GM12878 (cell line): ENCODE data around the gene GPC6. TPM values are rescaled to one million over a fixed set of nuclear protein-coding genes. Genes with fewer than 3 reads are reported as not detected.

Source experiments
- ATAC-seq: fragments of 200-7000 bp; cut with Tn5 transposase; 3 replicates; pipeline ENCODE4 v1.9.1; 2020; ENCODE audit warnings: mild to moderate bottlenecking, moderate library complexity
- BruUV-seq: library from RNA; stranded (reverse); fragments of 400-500 nt; replicated peaks from 2 replicates; lab custom pipeline; 2021; lab: Mats Ljungman, UMichigan
- CTCF ChIA-PET: fragments of 300-600 bp; sonication (Branson Sonifier 250); formaldehyde crosslinking; extraction: SDS; loops from one replicate; lab custom pipeline; 2021; ENCODE audit warnings: inconsistent platforms; lab: Yijun Ruan, JAX
- POLR2A ChIA-PET: fragments of 350-600 bp; formaldehyde crosslinking; extraction: SDS; loops from one replicate; lab custom pipeline; 2021; ENCODE audit warnings: inconsistent platforms; lab: Charles Lee
- RAD21 ChIA-PET: fragments of 300-600 bp; sonication (Branson Sonifier 250); formaldehyde crosslinking; loops from one replicate; lab custom pipeline; 2023; ENCODE audit warnings: antibody characterized with exemption; ENCODE audit not compliant: unreplicated experiment; lab: Charles Lee
- SMC1A ChIA-PET: fragments of 300-600 bp; sonication (Branson Sonifier 250); formaldehyde crosslinking; loops from one replicate; lab custom pipeline; 2023; ENCODE audit not compliant: unreplicated experiment, uncharacterized antibody; lab: Charles Lee
- DNase-seq: peaks from one replicate; pipeline ENCODE4 v3.0.0-alpha.2; 2011; ENCODE audit warnings: low read depth, low spot score
- FAIRE-seq: peaks from 3 replicates; lab custom pipeline; 2011; peaks lifted over from hg19 to GRCh38; lab: Jason Lieb, UNC
- H2AFZ ChIP-seq: 2 replicates; pipeline ENCODE4 v1.6.0; 2011; ENCODE audit warnings: low read depth, low read length, control low read depth; ENCODE audit not compliant: control insufficient read depth
- H3K27ac ChIP-seq: 2 replicates; pipeline ENCODE4 v1.5.1; 2011; ENCODE audit warnings: control low read depth; ENCODE audit not compliant: control insufficient read depth, insufficient read depth
- H3K27me3 ChIP-seq, 2 experiments: replicated peaks in 1 of 2; 2 replicates each; pipeline versions ENCODE4 v1.6.0 to v1.6.1; 2011; ENCODE audit warnings: low read length in 1 of 2; ENCODE audit not compliant: control insufficient read depth in 2 of 2, insufficient read depth in 2 of 2
- H3K36me3 ChIP-seq, 2 experiments: 2 replicates each; pipeline ENCODE4 v1.5.1; 2011; ENCODE audit warnings: low read length in 1 of 2; ENCODE audit not compliant: control insufficient read depth in 2 of 2, insufficient read depth in 2 of 2
- H3K4me1 ChIP-seq: 2 replicates; pipeline ENCODE4 v1.6.1; 2011; ENCODE audit warnings: mild to moderate bottlenecking, low read length, moderate library complexity, mixed read lengths; ENCODE audit not compliant: control insufficient read depth, insufficient read depth
- H3K4me2 ChIP-seq: 2 replicates; pipeline ENCODE4 v1.6.0; 2011; ENCODE audit warnings: control low read depth; ENCODE audit not compliant: control insufficient read depth, insufficient read depth
- H3K4me3 ChIP-seq: fragments of 200-600 bp; sonication (generic); 2 replicates; pipeline ENCODE4 v1.5.1; 2016
- H3K79me2 ChIP-seq: 2 replicates; pipeline ENCODE4 v1.6.0; 2011; ENCODE audit warnings: low read length; ENCODE audit not compliant: control insufficient read depth, insufficient read depth
- H3K9ac ChIP-seq: 2 replicates; pipeline ENCODE4 v1.8.0; 2011; ENCODE audit warnings: low read length, control low read depth, mixed read lengths; ENCODE audit not compliant: control insufficient read depth, insufficient read depth
- H3K9me3 ChIP-seq: replicated peaks from 3 replicates; pipeline ENCODE4 v1.5.1; 2011; ENCODE audit warnings: mild to moderate bottlenecking, low read length; ENCODE audit not compliant: control insufficient read depth, insufficient read depth
- H4K20me1 ChIP-seq: 2 replicates; pipeline ENCODE4 v1.6.0; 2011; ENCODE audit not compliant: control insufficient read depth, insufficient read depth
- CHD4 ChIP-seq: fragments of 200-600 bp; sonication (generic); IDR thresholded peaks from 2 replicates; pipeline ENCODE4 v1.6.1; 2016; ENCODE audit warnings: mild to moderate bottlenecking
- MTA3 ChIP-seq: IDR thresholded peaks from 2 replicates; pipeline ENCODE4 v1.6.1; 2012; ENCODE audit warnings: low read length, inconsistent platforms, borderline replicate concordance
- RAD51 ChIP-seq: fragments of 450-650 bp; IDR thresholded peaks from 2 replicates; pipeline ENCODE4 v1.6.1; 2016; ENCODE audit warnings: moderate library complexity, mild to moderate bottlenecking, inconsistent platforms
- RELA ChIP-seq: fragments of 450-650 bp; IDR thresholded peaks from 2 replicates; pipeline ENCODE4 v1.8.0; 2014; ENCODE audit warnings: borderline replicate concordance; ENCODE audit not compliant: partially characterized antibody
- TBL1XR1 ChIP-seq: IDR thresholded peaks from 2 replicates; pipeline ENCODE4 v1.6.1; 2012; ENCODE audit warnings: low read depth, low read length, improper control_type of control experiment
- ZNF217 ChIP-seq: fragments of 450-650 bp; IDR thresholded peaks from 2 replicates; pipeline ENCODE4 v1.6.1; 2017; ENCODE audit warnings: antibody characterized with exemption, mild to moderate bottlenecking
- ZNF24 ChIP-seq: fragments of 450-650 bp; IDR thresholded peaks from 2 replicates; pipeline ENCODE4 v1.6.1; 2017; ENCODE audit warnings: antibody characterized with exemption, mild to moderate bottlenecking
- WGBS: methylation state at CpG from one replicate; pipeline ENCODE4 v1.1.6; 2016; ENCODE audit warnings: low lambda C conversion rate; ENCODE audit not compliant: insufficient replicate concordance, insufficient coverage; ENCODE audit errors: missing lambda C conversion rate; 5-methylcytosine and 5-hydroxymethylcytosine counted together
- in situ Hi-C: fragments of 300-500 bp; cut with MboI; formaldehyde crosslinking; loops from 9 replicates; pipeline ENCODE4 v1.14.3; 2018; ENCODE audit warnings: mixed read lengths
- intact Hi-C: fragments of 100-400 bp; cut with micrococcal nuclease; formaldehyde crosslinking; loops from one replicate; pipeline ENCODE4 v1.14.2; 2022; ENCODE audit not compliant: unreplicated experiment
- polyA plus RNA-seq, 11 experiments: library from polyadenylated mRNA; depleted of rRNA in 4 of 11; unstranded in 6 of 11; stranded (reverse) in 5 of 11; fragments of >200 nt; fragmentation: Nextera tagmentation in 4 of 11; fragmentation: Illumina TruSeq in 1 of 11; extraction: Ambion mirVana in 4 of 11; extraction: Trizol in 1 of 11; gene quantifications; 1 replicate in 1 of 11; 2 replicates in 10 of 11; pipeline versions ENCODE4 v1.2.1 to v1.2.3, GENCODE V29; 2011 to 2016; ENCODE audit warnings: inconsistent platforms in 2 of 11, missing spikeins in 2 of 11, low read depth in 1 of 11
- total RNA-seq, 4 experiments: library from RNA; depleted of rRNA in 3 of 4; stranded (reverse); fragments of >200 nt in 3 of 4; fragmentation: Illumina TruSeq in 1 of 4; extraction: Trizol in 1 of 4; gene quantifications; 2 replicates each; pipeline versions ENCODE4 v1.2.1 to v1.2.3, GENCODE V29; 2013 to 2021
- TF ChIP-seq, protein P1 (sequence below): IDR thresholded peaks from 2 replicates; pipeline ENCODE4 v1.6.1; 2012; ENCODE audit warnings: low read depth, low read length, improper control_type of control experiment
- TF ChIP-seq, protein P2 (sequence below): IDR thresholded peaks from 2 replicates; pipeline ENCODE4 v1.6.1; 2012; ENCODE audit warnings: improper control_type of control experiment, low read depth, low read length; ENCODE audit not compliant: insufficient replicate concordance

The GPC6 gene
- total and polyA plus RNA-seq, 10 of the 15 experiments (the other 5 are each of a cell fraction or from before 2014, with no cell fraction given), result 0.03 to 0.04 (median 0.03) TPM; not detected in 7

DNA sequence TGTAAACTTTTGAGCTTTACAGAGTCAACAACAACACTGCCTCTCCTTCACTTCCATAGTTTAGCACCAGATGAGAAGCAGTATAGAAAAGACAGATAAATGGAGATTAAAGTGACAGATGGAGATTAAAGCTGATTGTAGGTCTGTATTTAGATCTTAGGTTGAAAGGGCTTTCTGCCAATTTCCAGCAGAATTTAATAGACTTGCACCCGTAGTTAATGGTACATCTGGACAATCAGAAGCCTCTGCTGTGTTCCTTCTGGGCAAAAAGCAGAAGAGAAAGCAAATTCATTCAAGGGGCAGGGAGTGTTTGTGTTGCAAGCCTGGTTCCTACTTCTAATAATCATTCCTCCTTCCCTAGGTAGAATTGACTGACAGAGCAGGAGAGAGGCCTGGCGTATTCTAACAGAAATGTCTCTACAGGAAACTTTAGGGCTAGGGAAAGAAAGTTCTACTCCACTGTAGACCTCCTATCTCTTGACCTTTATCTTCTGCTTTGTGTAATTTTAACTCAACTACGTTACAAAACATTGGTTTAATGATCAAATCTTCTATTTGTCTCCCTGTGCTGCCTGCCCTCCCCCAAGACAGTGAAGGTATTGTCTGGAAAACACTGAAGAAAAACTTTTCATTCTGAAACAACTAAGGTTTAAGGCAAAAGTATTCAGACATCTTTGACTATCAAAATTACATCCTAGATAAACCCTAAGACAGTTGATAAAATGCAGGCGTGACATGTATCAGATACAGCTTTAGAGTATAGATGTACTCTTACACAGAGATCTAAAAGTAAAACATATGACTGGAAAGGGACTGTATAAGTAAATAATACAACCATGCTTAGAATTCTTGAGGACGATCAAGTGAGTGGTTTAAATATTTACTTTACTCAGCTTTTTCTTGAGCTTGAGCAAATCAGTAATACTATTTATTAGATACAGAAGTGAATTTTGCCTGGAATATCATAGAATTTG lies 44.4 kb downstream of the GPC6 start:
- no peaks in the 10 kb centered on the region for H3K4me1 ChIP-seq
- DNase-seq, result no peak
- no peak overlapping the region for H3K4me3 ChIP-seq
- H4K20me1 ChIP-seq, result no peaks in the 10 kb centered on the region
- H3K79me2 ChIP-seq, result no peaks in the 10 kb centered on the region
- no peaks in the 10 kb centered on the region for H3K9me3 ChIP-seq
- no peaks in the 10 kb centered on the region for H3K36me3 ChIP-seq
- no peak for ATAC-seq
- no peaks in the 10 kb centered on the region for H3K27me3 ChIP-seq
- no peak overlapping the region for H3K9ac ChIP-seq
- FAIRE-seq, result no peak
- BruUV-seq, result no TSS peak
- intact Hi-C loops, result no loop called here
- in situ Hi-C loops, result no loop called here
- SMC1A ChIA-PET, result interaction anchor here (0.6 to 1.6 kb wide), 3 partner anchors 10 to 558 kb away, joined by 3 read pairs; no protein-coding TSS in a partner anchor
- H3K27ac ChIP-seq, result no peak overlapping the region
- RAD21 ChIA-PET, result no interaction called here
- no peak overlapping the region for H3K4me2 ChIP-seq
- no peak overlapping the region for H2AFZ ChIP-seq
- TF ChIP-seq RAD51 (no peak), ZNF217 (no peak), MTA3 (no peak), CHD4 (no peak), ZNF24 (no peak), RELA (no peak), TBL1XR1 (no peak)
- TF ChIP-seq, protein P1, sequence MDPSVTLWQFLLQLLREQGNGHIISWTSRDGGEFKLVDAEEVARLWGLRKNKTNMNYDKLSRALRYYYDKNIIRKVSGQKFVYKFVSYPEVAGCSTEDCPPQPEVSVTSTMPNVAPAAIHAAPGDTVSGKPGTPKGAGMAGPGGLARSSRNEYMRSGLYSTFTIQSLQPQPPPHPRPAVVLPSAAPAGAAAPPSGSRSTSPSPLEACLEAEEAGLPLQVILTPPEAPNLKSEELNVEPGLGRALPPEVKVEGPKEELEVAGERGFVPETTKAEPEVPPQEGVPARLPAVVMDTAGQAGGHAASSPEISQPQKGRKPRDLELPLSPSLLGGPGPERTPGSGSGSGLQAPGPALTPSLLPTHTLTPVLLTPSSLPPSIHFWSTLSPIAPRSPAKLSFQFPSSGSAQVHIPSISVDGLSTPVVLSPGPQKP, result no peak
- TF ChIP-seq, protein P2, sequence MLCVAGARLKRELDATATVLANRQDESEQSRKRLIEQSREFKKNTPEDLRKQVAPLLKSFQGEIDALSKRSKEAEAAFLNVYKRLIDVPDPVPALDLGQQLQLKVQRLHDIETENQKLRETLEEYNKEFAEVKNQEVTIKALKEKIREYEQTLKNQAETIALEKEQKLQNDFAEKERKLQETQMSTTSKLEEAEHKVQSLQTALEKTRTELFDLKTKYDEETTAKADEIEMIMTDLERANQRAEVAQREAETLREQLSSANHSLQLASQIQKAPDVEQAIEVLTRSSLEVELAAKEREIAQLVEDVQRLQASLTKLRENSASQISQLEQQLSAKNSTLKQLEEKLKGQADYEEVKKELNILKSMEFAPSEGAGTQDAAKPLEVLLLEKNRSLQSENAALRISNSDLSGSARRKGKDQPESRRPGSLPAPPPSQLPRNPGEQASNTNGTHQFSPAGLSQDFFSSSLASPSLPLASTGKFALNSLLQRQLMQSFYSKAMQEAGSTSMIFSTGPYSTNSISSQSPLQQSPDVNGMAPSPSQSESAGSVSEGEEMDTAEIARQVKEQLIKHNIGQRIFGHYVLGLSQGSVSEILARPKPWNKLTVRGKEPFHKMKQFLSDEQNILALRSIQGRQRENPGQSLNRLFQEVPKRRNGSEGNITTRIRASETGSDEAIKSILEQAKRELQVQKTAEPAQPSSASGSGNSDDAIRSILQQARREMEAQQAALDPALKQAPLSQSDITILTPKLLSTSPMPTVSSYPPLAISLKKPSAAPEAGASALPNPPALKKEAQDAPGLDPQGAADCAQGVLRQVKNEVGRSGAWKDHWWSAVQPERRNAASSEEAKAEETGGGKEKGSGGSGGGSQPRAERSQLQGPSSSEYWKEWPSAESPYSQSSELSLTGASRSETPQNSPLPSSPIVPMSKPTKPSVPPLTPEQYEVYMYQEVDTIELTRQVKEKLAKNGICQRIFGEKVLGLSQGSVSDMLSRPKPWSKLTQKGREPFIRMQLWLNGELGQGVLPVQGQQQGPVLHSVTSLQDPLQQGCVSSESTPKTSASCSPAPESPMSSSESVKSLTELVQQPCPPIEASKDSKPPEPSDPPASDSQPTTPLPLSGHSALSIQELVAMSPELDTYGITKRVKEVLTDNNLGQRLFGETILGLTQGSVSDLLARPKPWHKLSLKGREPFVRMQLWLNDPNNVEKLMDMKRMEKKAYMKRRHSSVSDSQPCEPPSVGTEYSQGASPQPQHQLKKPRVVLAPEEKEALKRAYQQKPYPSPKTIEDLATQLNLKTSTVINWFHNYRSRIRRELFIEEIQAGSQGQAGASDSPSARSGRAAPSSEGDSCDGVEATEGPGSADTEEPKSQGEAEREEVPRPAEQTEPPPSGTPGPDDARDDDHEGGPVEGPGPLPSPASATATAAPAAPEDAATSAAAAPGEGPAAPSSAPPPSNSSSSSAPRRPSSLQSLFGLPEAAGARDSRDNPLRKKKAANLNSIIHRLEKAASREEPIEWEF, result no peak
- CTCF ChIA-PET, result interaction anchor here (1.3 kb wide), 1 partner anchor 8 kb away, joined by 4 read pairs; no protein-coding TSS in a partner anchor
- POLR2A ChIA-PET, result no interaction called here
- WGBS, result 15% methylated on average over 5 of the region's 5 CpGs
